Tibial nerve (tissue), 4 donors: ENCODE results near the gene ZBED5. TPM values are rescaled to one million over a fixed set of nuclear protein-coding genes. Genes with fewer than 3 reads are reported as not detected.

Source experiments
- DNase-seq, 2 donors: peaks; one replicate each; pipeline ENCODE4 v3.0.0-alpha.2; 2019; ENCODE audit warnings: low spot score in 2 of 2
- H3K27ac ChIP-seq, 4 donors: fragments of 200-600 bp; sonication (generic) in 3 of 4; one replicate each; pipeline ENCODE4 v1.5.1; 2017 to 2019; ENCODE audit warnings: mild to moderate bottlenecking in 1 of 4
- H3K27me3 ChIP-seq, 2 donors: fragments of 200-600 bp; sonication (generic) in 1 of 2; one replicate each; pipeline versions ENCODE4 v1.5.1 to v1.6.0; 2017 to 2019
- H3K36me3 ChIP-seq, 3 donors: fragments of 200-600 bp; sonication (generic); one replicate each; pipeline ENCODE4 v1.5.1; 2018 to 2019
- H3K4me1 ChIP-seq, 4 donors: fragments of 200-600 bp; sonication (generic) in 3 of 4; one replicate each; pipeline ENCODE4 v1.5.1; 2017 to 2019
- H3K4me3 ChIP-seq, 4 donors: fragments of 200-600 bp; sonication (generic) in 3 of 4; one replicate each; pipeline ENCODE4 v1.5.1; 2017 to 2019; ENCODE audit warnings: mild to moderate bottlenecking in 1 of 4, moderate library complexity in 1 of 4
- H3K9me3 ChIP-seq, 4 donors: fragments of 200-600 bp; sonication (generic) in 3 of 4; one replicate each; pipeline ENCODE4 v1.5.1; 2017 to 2019
- EP300 ChIP-seq, 2 donors: sonication (generic); formaldehyde crosslinking; IDR thresholded peaks; one replicate each; pipeline ENCODE4 v1.6.1; 2017; ENCODE audit warnings: antibody characterized with exemption in 2 of 2, mild to moderate bottlenecking in 1 of 2
- POLR2A ChIP-seq, 2 donors: fragments of 450-650 bp; IDR thresholded peaks; one replicate each; pipeline ENCODE4 v1.6.1; 2017; ENCODE audit warnings: antibody characterized with exemption in 2 of 2, mild to moderate bottlenecking in 2 of 2, moderate library complexity in 2 of 2
- WGBS, 2 donors: methylation state at CpG; one replicate each; pipeline ENCODE4 v1.1.5; 2018; 5-methylcytosine and 5-hydroxymethylcytosine counted together
- total RNA-seq, 4 donors: library from RNA; depleted of rRNA; stranded (reverse); fragments of >200 nt; gene quantifications; one replicate each; pipeline ENCODE4 v1.1.0, GENCODE V29; 2016
- TF ChIP-seq, protein P1 (sequence below), 5 experiments: fragments of 200-600 bp in 3 of 5; fragments of 450-650 bp in 2 of 5; sonication (generic) in 3 of 5; IDR thresholded peaks; one replicate each; pipeline ENCODE4 v1.5.1; 2016 to 2019; ENCODE audit warnings: antibody characterized with exemption in 5 of 5, mild to moderate bottlenecking in 3 of 5, moderate library complexity in 2 of 5

The ZBED5 gene
- total RNA-seq, 4 donors from 2014 or later: 26.2 to 35.2 (median 34.7) TPM

DNA sequence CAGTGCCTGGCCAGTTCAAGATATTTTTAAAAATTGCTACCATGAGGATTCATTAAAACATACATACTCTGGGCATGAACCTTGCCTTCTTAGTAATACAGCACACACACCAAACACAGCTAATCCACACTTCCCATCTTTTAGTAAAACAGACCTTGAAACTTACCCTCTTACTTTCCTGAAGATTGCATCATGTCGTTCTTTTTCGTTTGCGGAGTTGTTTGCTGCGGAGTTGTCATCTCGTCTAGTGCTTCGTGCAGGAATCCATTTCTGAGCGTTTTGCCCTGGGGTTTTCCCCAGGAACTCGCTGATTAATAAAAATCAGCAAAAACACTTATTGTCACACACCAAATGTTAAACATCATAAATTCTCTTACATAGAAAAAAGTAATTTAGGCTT is 52.1 kb downstream of the ZBED5 start:
- H3K36me3 ChIP-seq: peaks cover 5 to 62% (median 51%) of the 10 kb centered on the region in 3 donors
- H3K4me1 ChIP-seq: peaks cover 0 to 44% (median 21%) of the 10 kb centered on the region in 4 donors
- no peak overlapping the region for H3K27ac ChIP-seq
- WGBS, 2 donors: 80 to 87% methylated on average over 8 of the region's 8 CpGs
- DNase-seq: no peak
- TF ChIP-seq POLR2A (IDR thresholded peaks at IDR 0.05) (no peak), EP300 (IDR thresholded peaks at IDR 0.05) (no peak)
- TF ChIP-seq, protein P1, sequence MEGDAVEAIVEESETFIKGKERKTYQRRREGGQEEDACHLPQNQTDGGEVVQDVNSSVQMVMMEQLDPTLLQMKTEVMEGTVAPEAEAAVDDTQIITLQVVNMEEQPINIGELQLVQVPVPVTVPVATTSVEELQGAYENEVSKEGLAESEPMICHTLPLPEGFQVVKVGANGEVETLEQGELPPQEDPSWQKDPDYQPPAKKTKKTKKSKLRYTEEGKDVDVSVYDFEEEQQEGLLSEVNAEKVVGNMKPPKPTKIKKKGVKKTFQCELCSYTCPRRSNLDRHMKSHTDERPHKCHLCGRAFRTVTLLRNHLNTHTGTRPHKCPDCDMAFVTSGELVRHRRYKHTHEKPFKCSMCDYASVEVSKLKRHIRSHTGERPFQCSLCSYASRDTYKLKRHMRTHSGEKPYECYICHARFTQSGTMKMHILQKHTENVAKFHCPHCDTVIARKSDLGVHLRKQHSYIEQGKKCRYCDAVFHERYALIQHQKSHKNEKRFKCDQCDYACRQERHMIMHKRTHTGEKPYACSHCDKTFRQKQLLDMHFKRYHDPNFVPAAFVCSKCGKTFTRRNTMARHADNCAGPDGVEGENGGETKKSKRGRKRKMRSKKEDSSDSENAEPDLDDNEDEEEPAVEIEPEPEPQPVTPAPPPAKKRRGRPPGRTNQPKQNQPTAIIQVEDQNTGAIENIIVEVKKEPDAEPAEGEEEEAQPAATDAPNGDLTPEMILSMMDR (IDR thresholded peaks at IDR 0.05): no peak
- H3K27me3 ChIP-seq: no peaks in the 10 kb centered on the region
- H3K9me3 ChIP-seq: no peaks in the 10 kb centered on the region
- no peak overlapping the region for H3K4me3 ChIP-seq

DNA sequence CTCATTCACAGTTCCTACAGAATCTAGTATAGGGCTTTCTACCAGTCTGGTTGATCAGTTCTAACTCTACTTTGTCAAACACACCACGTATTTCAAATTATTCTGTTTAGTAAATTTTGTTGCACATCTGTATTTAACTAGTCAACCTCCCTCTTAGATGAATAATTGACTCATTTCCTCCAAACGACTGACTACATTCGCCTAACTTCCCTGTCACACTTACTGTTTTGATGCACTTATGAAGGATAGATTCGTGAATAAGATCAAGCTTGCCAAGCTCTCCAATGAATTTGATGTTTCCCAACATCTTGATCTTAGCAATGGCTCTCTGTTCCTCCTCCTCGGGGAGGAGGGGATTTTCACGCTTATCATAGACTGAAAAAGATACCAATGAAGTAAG is 54.2 kb downstream of the ZBED5 start:
- Histone ChIP-seq H3K4me1 (peaks cover 0 to 45% (median 17%) of the 10 kb centered on the region in 4 donors), H3K36me3 (peaks cover 5 to 82% (median 71%) of the 10 kb centered on the region in 3 donors), H3K27me3 (no peaks in the 10 kb centered on the region), H3K9me3 (no peaks in the 10 kb centered on the region), H3K27ac (no peak overlapping the region), H3K4me3 (no peak overlapping the region)
- 79 to 80% methylated on average over 6 of the region's 6 CpGs for WGBS, 2 donors
- no peak for DNase-seq
- no peak for TF ChIP-seq EP300 (IDR thresholded peaks at IDR 0.05)
- no peak for TF ChIP-seq POLR2A (IDR thresholded peaks at IDR 0.05)
- TF ChIP-seq, protein P1 (IDR thresholded peaks at IDR 0.05): no peak

Other genes with a start within 250 kb of the ZBED5 start
- gene IRAG1, start 164.3 kb downstream of the ZBED5 start, total RNA-seq: 10 to 100 TPM in 2 of 4 donors, 1 to 10 TPM in 2; 5.9 to 23.1 (median 11.4) TPM
- gene CTR9, start 106.8 kb downstream of the ZBED5 start, total RNA-seq: 10 to 100 TPM; 14.5 to 26.4 (median 19.6) TPM
- gene EIF4G2, start 49.1 kb downstream of the ZBED5 start, total RNA-seq: 100 to 1,000 TPM; 218 to 274 (median 249) TPM